Activated B cell treated with CpG ODN at 0.5 μM for 24 hours (primary cell): Measurements from ENCODE around the gene WDR45B. TPM values are rescaled to one million over a fixed set of nuclear protein-coding genes. Genes with fewer than 3 reads are reported as not detected.

Experiments used
- ATAC-seq: fragments of 200-7000 bp; cut with Tn5 transposase; one replicate; pipeline ENCODE4 v1.10.0; 2021; ENCODE audit warnings: low read depth, mild to moderate bottlenecking, moderate library complexity
- CTCF ChIA-PET: fragments of 350-600 bp; sonication (Branson Sonifier 250); formaldehyde crosslinking; loops from one replicate; lab custom pipeline; 2021; ENCODE audit warnings: antibody characterized with exemption; lab: Charles Lee
- POLR2A ChIA-PET: fragments of 350-600 bp; sonication (Branson Sonifier 250); formaldehyde crosslinking; loops from one replicate; lab custom pipeline; 2021; ENCODE audit warnings: antibody characterized with exemption; lab: Charles Lee
- DNase-seq: peaks from one replicate; pipeline ENCODE4 v3.0.0; 2022
- H3K27ac Mint-ChIP-seq: one replicate; pipeline ENCODE4 v1.8.0; 2020; ENCODE audit warnings: mixed read lengths
- H3K27me3 Mint-ChIP-seq: one replicate; pipeline ENCODE4 v1.8.0; 2021; ENCODE audit warnings: mixed read lengths
- H3K36me3 Mint-ChIP-seq: one replicate; pipeline ENCODE4 v1.8.0; 2021; ENCODE audit warnings: low read depth, mixed read lengths
- H3K4me1 Mint-ChIP-seq: one replicate; pipeline ENCODE4 v1.8.0; 2021; ENCODE audit warnings: mixed read lengths
- H3K4me3 Mint-ChIP-seq: one replicate; pipeline ENCODE4 v1.8.0; 2020; ENCODE audit warnings: mild to moderate bottlenecking, mixed read lengths
- H3K9me3 Mint-ChIP-seq: one replicate; pipeline ENCODE4 v1.8.0; 2020; ENCODE audit warnings: mixed read lengths
- CTCF ChIP-seq: fragments of 200-600 bp; IDR thresholded peaks from one replicate; pipeline ENCODE4 v1.8.0; 2022; ENCODE audit warnings: antibody characterized with exemption, mild to moderate bottlenecking
- intact Hi-C: fragments of 100-400 bp; cut with micrococcal nuclease; formaldehyde crosslinking; loops from one replicate; pipeline ENCODE4 v1.15.1; 2024
- total RNA-seq: library from RNA; stranded (reverse); gene quantifications from 2 replicates; pipeline ENCODE4 v1.2.3, GENCODE V29; 2022

The WDR45B gene
- total RNA-seq, 1 donor from 2014 or later, result 51.2 TPM

DNA sequence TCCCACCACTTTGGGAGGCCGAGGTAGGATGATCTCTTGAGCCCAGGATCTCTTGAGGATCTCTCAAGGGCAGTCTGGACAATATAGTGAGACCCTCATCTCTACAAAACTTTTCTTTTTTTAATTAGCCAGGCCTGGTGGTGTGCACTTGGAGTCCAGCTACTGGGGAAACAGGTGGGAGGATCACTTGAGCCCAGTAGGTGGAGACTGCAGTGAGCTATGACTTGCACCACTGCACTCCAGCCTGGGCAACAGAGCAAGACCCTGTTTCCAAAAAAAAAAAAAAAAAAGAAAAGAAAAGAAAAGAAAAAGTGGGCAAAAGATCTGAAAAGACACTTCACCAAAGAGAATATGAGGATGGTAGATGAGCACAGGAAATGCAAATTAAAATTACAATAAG is 35.3 kb upstream of the WDR45B start:
- no peak overlapping the region for H3K27ac Mint-ChIP-seq
- no peaks in the 10 kb centered on the region for H3K27me3 Mint-ChIP-seq
- TF ChIP-seq CTCF, result no peak
- H3K4me1 Mint-ChIP-seq, result no peaks in the 10 kb centered on the region
- intact Hi-C loops, result no loop called here
- no peak overlapping the region for H3K4me3 Mint-ChIP-seq
- H3K9me3 Mint-ChIP-seq, result peaks cover 9% of the 10 kb centered on the region
- H3K36me3 Mint-ChIP-seq, result peaks cover 3% of the 10 kb centered on the region
- ChIA-PET CTCF (no interaction called here), POLR2A (no interaction called here)
- no peak for ATAC-seq
- no peak for DNase-seq

DNA sequence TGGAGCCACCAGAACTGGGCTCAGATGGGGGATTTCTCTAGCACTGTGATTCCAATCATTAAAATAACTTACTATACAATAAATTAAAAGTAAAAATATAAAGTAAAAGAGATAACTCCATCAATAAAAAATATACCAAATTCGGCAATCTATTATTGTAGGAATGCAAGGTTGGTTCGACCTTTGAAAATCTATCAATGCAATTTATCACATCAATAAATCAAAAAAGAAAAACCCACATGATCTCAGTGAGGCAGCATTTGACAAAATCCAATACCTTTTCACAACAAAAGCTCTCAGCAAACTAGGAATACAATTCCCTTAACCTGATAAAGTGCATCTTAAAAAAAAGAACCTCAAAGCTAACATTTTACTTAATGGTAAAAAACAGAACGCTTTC is 33.3 kb upstream of the WDR45B start:
- H3K27ac Mint-ChIP-seq, result no peak overlapping the region
- POLR2A ChIA-PET, result no interaction called here
- intact Hi-C loops, result no loop called here

DNA sequence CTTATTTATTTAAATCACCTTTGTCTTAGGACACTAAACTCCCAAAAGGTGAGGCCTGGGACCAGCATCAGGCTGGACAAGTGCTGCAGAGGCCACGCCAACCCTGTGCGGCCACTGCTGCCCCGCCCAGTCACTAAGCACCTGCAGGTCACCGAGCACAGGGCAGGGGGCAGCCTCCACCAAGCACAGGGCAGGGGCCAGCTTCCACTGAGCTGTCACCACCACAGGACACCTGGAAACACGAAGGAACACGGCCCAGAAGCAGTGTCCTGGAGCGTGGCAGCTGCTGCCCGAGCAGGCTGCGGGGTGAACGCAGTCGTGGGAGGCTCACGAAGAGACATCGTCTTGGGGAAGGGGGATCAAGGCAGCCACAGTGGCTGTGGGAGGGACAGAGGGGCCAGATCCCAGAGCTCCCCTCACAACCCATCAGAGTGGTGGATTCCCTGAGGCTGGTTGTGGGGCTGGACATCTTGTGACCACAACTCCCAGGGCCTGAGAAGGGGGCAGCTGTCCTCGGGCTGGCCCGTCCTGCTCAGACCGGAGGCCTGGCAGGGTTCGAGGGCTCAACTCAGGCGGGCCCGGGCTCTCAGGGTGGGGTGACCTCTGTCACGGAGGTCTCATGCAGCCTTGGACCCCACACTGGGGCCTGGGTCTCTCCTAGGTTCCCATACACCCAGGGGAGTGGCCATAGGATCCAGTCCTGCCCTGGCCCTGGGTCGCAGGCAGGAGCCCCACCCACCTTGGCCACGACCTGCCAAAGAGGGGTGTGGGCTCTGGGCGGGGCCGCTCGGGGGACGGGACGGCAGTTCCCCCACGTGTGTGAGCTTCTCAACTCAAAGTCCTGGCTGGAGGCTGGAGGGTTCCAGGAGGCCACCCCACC is 31.6 kb upstream of the WDR45B start:
- Mint-ChIP-seq H3K36me3 (peaks cover 3% of the 10 kb centered on the region), H3K27ac (no peak overlapping the region)
- no peak for ATAC-seq

More for the DNA sequence above, 33.3 kb upstream of the WDR45B start:
- peaks cover 3% of the 10 kb centered on the region for H3K36me3 Mint-ChIP-seq
- ATAC-seq, result no peak
- TF ChIP-seq CTCF, result no peak
- H3K9me3 Mint-ChIP-seq, result peaks cover 9% of the 10 kb centered on the region
- H3K4me3 Mint-ChIP-seq, result no peak overlapping the region
- no peak for DNase-seq
- CTCF ChIA-PET, result no interaction called here
- H3K4me1 Mint-ChIP-seq, result no peaks in the 10 kb centered on the region
- H3K27me3 Mint-ChIP-seq, result no peaks in the 10 kb centered on the region

GRCh38 chr17:82678265-82678891 is 30.1 kb upstream of the WDR45B start:
- H3K27ac Mint-ChIP-seq, result no peak overlapping the region
- H3K9me3 Mint-ChIP-seq, result peaks cover 9% of the 10 kb centered on the region
- H3K27me3 Mint-ChIP-seq, result no peaks in the 10 kb centered on the region
- DNase-seq (no peak), ATAC-seq (no peak)
- intact Hi-C loops, result no loop called here
- no peak for TF ChIP-seq CTCF
- ChIA-PET POLR2A (no interaction called here), CTCF (no interaction called here)
- no peak overlapping the region for H3K4me3 Mint-ChIP-seq
- no peaks in the 10 kb centered on the region for H3K4me1 Mint-ChIP-seq
- H3K36me3 Mint-ChIP-seq, result peaks cover 3% of the 10 kb centered on the region

More for the DNA sequence above, 31.6 kb upstream of the WDR45B start:
- TF ChIP-seq CTCF, result no peak
- Mint-ChIP-seq H3K4me1 (no peaks in the 10 kb centered on the region), H3K4me3 (no peak overlapping the region), H3K9me3 (peaks cover 9% of the 10 kb centered on the region), H3K27me3 (no peaks in the 10 kb centered on the region)
- intact Hi-C loops, result no loop called here
- CTCF ChIA-PET, result no interaction called here
- POLR2A ChIA-PET, result no interaction called here
- no peak for DNase-seq

DNA sequence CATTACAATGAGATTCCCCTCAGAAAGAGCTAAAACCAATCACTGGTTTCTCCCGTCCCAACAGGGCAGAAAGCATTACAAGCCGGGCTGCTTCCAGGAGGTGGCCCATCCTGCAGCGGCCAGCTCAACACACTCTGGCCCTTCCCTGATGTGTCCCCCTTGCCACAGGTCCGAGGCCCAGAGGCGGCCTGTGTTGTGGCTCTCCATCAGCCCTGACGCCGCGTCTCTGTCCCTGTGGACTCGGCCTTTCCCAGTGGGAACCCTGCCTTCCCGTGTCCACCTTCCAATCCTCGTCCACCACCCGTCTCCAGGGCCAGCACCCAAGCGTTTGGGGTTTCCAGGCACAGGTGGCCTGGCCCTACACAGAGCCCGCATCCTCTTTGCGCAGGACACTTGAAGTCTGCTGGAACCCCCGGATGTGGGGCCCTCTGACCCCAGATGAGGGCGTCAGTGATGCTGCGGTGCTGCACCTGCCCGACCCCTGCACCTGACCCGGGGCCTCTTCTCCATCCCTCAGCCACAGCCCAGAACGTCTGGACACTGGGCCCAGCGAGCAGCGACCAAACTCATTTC is 29.2 kb upstream of the WDR45B start:
- POLR2A ChIA-PET, result no interaction called here
- no peak for TF ChIP-seq CTCF

More for the DNA sequence above, 29.2 kb upstream of the WDR45B start:
- H3K36me3 Mint-ChIP-seq, result peaks cover 3% of the 10 kb centered on the region
- no peak overlapping the region for H3K27ac Mint-ChIP-seq
- DNase-seq (no peak), ATAC-seq (no peak)
- H3K4me1 Mint-ChIP-seq, result no peaks in the 10 kb centered on the region
- no peak overlapping the region for H3K4me3 Mint-ChIP-seq
- CTCF ChIA-PET, result no interaction called here
- H3K27me3 Mint-ChIP-seq, result no peaks in the 10 kb centered on the region
- intact Hi-C loops, result no loop called here
- peaks cover 9% of the 10 kb centered on the region for H3K9me3 Mint-ChIP-seq
